GM19397 (cell line): ENCODE measurements around the gene ANAPC2.

Experiments
- ATAC-seq: cut with Tn5 transposase; IDR thresholded peaks from one replicate; pipeline ENCODE4 v1.9.1; 2021; ENCODE audit warnings: mild to moderate bottlenecking, moderate library complexity; ENCODE audit not compliant: unreplicated experiment

Gene ANAPC2

GRCh38 chr9:137164370-137165249, 23.8 kb downstream of the ANAPC2 start:
- ATAC-seq = no peak

DNA sequence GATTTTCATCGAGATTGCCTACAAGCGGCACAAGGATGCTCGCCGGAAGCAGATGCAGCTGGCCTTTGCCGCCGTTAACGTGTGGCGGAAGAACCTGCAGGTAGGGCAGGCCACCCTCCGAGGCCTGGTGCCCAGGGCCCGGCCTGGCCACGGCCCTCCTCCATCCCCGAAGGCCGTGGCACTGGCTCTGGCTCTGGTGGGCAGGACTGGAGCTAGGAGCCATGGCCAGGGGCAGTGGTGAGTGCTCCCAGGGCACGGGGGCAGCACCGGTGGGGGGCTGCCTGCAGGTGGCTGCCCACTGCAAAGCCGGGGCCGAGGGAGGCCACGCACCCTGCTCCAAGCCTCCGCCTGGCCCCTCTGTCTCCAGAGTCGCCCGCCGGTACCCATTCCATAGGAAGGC, 24.6 kb downstream of the ANAPC2 start:
- no peak for ATAC-seq

DNA sequence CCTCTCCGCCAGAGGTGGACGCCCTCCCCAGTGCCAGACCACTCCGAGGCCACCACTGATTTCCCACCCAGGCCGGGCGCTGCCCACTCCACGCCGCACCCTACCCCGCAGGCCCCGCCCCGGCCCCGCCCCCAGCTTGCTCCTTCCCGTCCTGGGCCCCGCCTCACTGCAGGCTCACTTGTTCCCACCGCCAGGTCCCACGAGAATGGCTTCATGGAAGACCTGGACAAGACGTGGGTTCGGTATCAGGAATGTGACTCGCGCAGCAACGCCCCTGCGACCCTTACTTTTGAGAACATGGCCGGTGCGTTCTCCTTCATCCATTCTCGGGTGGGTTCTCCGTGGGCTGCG, 25.0 kb downstream of the ANAPC2 start:
- no peak for ATAC-seq

DNA sequence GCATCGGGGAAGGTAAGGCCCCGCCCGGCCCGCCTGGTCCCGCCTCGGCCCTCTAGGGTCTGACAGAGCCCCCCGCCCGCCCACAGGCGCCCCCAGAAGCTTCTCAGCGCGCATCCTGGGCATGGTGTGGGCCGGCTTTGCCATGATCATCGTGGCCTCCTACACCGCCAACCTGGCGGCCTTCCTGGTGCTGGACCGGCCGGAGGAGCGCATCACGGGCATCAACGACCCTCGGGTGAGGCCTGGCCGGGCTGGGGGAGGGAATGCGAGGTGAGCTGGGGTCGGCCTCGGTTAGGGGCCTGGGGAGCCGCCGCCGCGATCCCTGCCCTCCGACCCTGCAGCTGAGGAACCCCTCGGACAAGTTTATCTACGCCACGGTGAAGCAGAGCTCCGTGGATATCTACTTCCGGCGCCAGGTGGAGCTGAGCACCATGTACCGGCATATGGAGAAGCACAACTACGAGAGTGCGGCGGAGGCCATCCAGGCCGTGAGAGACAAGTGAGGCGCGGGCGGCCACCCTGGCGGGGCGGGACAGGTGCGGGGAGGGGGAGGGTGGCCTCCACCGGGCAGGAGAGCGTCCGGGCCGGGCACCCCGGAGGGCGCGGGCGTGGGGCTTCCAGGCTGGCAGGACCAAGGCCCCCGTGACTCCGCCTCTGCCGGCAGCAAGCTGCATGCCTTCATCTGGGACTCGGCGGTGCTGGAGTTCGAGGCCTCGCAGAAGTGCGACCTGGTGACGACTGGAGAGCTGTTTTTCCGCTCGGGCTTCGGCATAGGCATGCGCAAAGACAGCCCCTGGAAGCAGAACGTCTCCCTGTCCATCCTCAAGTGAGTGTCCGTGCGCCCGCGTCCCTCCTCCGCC, 25.6 kb downstream of the ANAPC2 start:
- ATAC-seq = no peak

DNA sequence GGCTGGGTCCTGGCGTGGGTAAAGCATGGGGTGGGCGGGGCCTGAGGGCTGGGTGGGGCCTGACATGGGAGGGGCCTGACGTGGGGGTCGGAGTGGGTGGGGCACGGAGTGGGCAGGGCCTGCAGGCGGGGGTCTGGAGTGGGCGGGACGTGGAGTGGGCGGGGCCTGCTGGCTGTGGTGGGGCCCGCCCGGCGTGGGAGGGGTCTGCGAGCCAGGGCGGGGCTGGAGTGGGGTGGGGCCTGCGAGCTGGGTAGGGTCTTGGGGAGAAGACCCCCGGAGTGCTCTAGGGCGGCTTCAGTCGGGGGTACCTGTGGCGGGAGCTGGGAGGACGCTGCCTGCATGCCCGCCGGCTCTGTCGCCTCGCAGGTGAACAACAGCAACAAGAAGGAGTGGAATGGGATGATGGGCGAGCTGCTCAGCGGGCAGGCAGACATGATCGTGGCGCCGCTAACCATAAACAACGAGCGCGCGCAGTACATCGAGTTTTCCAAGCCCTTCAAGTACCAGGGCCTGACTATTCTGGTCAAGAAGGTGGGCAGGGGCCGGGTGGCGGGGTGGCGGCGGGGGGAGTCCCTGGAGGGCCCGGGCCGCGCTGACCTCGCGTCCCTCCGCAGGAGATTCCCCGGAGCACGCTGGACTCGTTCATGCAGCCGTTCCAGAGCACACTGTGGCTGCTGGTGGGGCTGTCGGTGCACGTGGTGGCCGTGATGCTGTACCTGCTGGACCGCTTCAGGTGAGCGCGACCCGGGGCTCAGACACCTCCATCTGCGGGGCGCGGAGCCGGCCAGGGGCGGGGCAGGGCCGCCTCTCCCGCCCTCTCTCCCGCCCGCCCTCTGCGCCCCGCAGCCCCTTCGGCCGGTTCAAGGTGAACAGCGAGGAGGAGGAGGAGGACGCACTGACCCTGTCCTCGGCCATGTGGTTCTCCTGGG, 26.5 kb downstream of the ANAPC2 start:
- no peak for ATAC-seq

GRCh38 chr9:137160716-137161557, 27.4 kb downstream of the ANAPC2 start:
- ATAC-seq = no peak

GRCh38 chr9:137160054-137160425, 28.3 kb downstream of the ANAPC2 start:
- ATAC-seq = no peak

DNA sequence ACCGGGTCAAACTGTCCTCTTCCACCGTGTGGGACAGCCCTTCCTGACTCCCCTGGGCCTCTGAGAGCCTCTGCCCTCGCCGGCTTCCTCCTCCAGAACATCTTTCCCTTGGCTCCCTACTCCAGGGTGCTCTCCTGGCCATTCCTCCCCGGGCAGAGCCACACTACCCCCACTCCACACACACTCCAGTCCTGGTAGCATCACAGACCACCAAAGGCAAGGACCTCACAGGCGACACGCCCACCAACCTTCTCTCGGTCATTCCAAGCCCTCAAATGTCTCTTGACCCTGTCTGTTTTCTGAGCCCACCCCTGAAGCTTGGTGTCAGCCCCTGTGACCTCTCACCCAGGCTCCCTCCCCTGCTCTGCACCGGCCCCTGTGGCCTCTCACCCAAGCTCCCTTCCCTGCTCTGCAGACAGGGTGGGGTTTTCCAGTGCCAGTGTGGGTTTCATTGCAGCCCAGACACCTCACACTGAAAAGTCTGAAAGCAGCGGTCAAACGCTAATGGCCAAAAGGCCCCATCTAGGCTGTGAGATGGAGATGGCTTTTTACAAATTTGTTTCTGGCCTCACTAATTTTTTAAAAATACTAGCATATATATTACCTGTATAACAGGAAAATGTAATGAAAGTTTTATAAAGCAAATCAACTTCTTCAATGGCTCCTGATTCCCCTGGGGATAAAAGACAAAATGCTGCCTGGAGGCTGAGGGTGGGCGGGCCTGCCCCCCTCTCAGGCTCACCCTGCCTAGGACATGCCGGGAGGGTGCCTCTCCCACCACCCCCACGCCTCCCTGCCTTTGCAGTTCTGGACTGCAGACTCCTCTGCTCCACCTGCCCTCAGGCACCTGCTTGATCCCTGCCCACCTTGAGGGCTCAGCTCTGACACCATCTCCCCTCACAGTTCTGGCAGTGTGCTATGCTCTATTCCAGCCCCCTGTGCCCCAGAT, 29.0 kb downstream of the ANAPC2 start:
- no peak for ATAC-seq

DNA sequence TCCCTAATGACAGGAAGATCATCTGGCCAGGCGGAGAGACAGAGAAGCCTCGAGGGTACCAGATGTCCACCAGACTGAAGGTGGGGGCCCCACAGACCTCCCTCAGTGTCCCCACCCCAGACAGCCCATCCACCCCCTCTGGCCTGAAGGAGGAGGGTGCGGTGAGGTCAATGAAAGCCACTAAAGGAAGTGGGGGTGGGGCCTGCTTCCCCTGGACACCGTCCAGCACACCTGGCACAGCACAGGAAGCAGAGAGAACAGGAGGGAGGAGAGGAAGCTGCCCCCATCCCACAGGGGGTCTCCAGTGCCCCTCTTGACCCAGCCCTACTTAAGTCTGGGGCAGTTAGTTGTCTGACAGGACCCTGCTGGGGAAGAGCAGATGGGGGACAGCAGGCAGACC, 29.7 kb downstream of the ANAPC2 start:
- ATAC-seq = no peak

DNA sequence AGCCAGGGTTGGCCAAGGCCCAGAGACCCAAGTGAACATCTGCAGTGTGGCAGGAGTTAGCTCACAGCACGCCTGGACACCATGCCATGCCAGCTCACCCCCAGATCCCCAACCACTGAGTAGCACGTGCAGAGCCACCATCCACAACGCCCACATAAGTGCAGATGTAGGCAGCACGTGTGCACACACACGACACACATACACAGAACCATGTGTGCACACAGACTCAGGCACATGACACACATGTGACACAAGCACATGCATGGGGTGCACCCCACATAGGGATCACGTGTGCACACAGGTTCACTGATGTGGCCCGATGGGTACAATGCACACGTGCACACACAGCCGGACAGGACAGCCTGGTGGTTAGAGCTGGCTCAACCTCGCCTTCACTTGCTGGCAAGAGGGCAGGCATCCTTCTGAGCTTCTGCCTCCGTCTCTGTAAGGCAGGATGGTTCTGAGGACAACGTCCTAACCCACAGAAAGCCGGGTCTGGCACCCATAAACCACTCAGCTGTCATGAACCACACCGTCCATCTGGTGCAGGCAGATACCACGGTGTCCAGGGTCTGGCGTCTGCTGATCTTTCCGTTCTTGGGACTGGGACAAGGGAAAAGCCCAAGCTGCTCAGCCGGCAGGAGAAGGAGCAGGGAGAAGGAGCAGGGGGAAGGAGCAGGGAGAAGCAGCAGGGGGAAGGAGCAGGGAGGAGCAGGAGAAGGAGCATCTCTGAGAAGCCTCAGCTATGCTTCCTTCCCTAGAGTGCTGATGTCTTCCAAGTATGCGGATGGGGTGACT, 30.5 kb downstream of the ANAPC2 start:
- no peak for ATAC-seq

- no peak for ATAC-seq
These were observed 31.6 kb downstream of the ANAPC2 start for GRCh38 chr9:137156567-137157375.

DNA sequence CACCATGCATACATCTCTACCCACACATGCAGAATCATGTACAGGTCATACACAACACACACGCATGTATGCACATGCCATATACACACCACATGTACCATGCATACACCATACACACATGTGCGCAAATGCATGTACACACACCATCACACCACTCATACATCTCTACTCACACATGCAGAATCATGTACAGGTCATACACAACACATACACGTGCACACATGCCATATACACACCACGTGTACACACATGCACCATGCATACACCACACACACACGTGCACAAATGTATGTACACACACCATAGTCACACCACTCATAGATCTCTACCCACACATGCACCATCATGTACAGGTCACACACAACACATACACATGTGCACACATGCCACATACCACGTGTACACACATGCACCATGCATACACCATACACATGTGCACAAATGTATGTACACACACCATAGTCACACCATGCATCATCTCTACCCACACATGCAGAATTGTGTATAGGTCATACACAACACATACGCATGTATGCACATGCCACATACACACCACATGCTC, 35.4 kb downstream of the ANAPC2 start:
- ATAC-seq = no peak

GRCh38 chr9:137150617-137151457, 37.5 kb downstream of the ANAPC2 start:
- ATAC-seq = peak; percentile 40

GRCh38 chr9:137149942-137150616, 38.3 kb downstream of the ANAPC2 start:
- no peak for ATAC-seq

DNA sequence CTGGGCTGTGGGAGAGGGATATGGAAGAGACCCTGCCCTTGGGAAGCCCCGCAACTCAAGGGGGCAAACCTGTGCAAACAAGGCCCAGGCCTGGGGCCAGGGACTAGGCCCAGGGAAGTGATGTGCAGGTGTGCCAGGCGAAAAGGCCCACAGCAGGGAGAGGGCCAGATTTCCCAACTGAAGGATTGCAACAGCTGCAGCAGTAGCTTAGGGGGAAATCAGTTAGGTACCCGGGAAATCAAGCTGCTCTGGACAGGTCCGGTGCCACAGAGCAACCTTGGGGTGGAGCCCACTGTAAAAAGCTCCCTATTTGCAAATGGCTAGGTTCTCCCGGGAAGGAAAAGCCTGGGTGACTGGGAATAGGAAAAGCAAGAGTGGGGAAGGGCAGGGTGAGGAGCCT, 39.0 kb downstream of the ANAPC2 start:
- no peak for ATAC-seq

- ATAC-seq = no peak
These were observed 39.7 kb downstream of the ANAPC2 start for GRCh38 chr9:137148661-137149060.
